OCI-LY3 (cell line): ENCODE data around the gene GAB1.

Source experiments
- EZH2phosphoT487 ChIP-seq: fragments of 200-600 bp; shearing (Covaris generic); IDR thresholded peaks from 2 replicates; pipeline ENCODE4 v1.6.1; 2018; ENCODE audit warnings: antibody characterized with exemption, mixed run types, low read depth
- TF ChIP-seq, protein P1 (sequence below): fragments of 200-600, 300-600 bp; sonication (generic); IDR thresholded peaks from 2 replicates; pipeline ENCODE4 v1.5.1; 2014; ENCODE audit warnings: antibody characterized with exemption, low read length, low read depth

DNA sequence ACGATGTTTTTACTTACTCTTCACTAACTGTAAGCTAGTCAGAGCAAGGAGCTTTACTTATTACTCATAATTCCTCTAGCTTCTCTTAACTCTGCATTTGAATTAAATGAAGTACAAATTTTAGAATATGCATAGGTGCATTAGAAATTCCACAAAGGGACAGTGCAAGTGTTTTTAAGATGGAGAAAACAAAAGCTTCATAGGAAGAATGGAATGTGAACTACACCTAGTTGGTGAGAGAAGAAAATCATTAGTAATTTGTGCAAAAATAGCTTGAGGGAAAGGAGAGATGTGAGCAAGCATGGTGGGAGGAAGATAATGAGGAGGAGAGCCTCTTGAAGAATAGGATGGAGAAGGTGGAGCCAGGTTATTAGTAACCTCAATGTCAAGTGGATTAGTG is 99.3 kb downstream of the GAB1 start:
- TF ChIP-seq, protein P1, sequence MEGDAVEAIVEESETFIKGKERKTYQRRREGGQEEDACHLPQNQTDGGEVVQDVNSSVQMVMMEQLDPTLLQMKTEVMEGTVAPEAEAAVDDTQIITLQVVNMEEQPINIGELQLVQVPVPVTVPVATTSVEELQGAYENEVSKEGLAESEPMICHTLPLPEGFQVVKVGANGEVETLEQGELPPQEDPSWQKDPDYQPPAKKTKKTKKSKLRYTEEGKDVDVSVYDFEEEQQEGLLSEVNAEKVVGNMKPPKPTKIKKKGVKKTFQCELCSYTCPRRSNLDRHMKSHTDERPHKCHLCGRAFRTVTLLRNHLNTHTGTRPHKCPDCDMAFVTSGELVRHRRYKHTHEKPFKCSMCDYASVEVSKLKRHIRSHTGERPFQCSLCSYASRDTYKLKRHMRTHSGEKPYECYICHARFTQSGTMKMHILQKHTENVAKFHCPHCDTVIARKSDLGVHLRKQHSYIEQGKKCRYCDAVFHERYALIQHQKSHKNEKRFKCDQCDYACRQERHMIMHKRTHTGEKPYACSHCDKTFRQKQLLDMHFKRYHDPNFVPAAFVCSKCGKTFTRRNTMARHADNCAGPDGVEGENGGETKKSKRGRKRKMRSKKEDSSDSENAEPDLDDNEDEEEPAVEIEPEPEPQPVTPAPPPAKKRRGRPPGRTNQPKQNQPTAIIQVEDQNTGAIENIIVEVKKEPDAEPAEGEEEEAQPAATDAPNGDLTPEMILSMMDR = no peak
- TF ChIP-seq EZH2phosphoT487 = no peak
